HEK293 (cell line): Measurements from ENCODE around the gene SYCP2.

Source experiments
- CTCF ChIA-PET: fragments of 350-600 bp; formaldehyde crosslinking; extraction: SDS; loops from one replicate; lab custom pipeline; 2021; ENCODE audit warnings: antibody characterized with exemption; lab: Yijun Ruan, JAX
- POLR2A ChIA-PET: fragments of 300-600 bp; formaldehyde crosslinking; extraction: SDS; loops from one replicate; lab custom pipeline; 2020; ENCODE audit warnings: antibody characterized with exemption, inconsistent platforms; lab: Yijun Ruan, JAX
- H3K27ac ChIP-seq: fragments of 200-500 bp; sonication (Bioruptor generic); 2 replicates; pipeline ENCODE4 v1.5.1; 2014; ENCODE audit warnings: low read depth, low read length, control low read depth, inconsistent platforms; ENCODE audit errors: extremely low read depth
- H3K36me3 ChIP-seq, 2 experiments: fragments of 200-500 bp in 1 of 2; sonication (Bioruptor generic) in 1 of 2; 1 replicate in 1 of 2; 2 replicates in 1 of 2; pipeline ENCODE4 v1.5.1; 2014 to 2017; ENCODE audit warnings: inconsistent platforms in 2 of 2, low read length in 2 of 2; ENCODE audit not compliant: control insufficient read depth in 2 of 2, insufficient read depth in 1 of 2
- H3K4me1 ChIP-seq: fragments of 200-500 bp; sonication (Bioruptor generic); 2 replicates; pipeline ENCODE4 v1.5.1; 2014; ENCODE audit warnings: mild to moderate bottlenecking, low read length, inconsistent platforms; ENCODE audit not compliant: control insufficient read depth, insufficient read depth
- H3K4me3 ChIP-seq: 2 replicates; pipeline ENCODE4 v1.5.1; 2011; ENCODE audit warnings: low read depth, mild to moderate bottlenecking, control low read depth, low read length, moderate library complexity
- H3K9me3 ChIP-seq: fragments of 200-500 bp; sonication (Bioruptor generic); 2 replicates; pipeline ENCODE4 v1.5.1; 2014; ENCODE audit warnings: low read depth, low read length, inconsistent platforms; ENCODE audit not compliant: control insufficient read depth, insufficient read depth
- HOXA7 ChIP-seq: sonication (generic); formaldehyde crosslinking; IDR thresholded peaks from 2 replicates; pipeline ENCODE4 v1.8.1; 2022; ENCODE audit warnings: missing genetic modification reagents, borderline replicate concordance
- PATZ1 ChIP-seq: fragments of 450-650 bp; formaldehyde crosslinking; IDR thresholded peaks from 2 replicates; pipeline ENCODE4 v1.5.1; 2016; ENCODE audit warnings: missing biosample characterization, missing genetic modification characterization
- PRDM2 ChIP-seq: fragments of 450-650 bp; formaldehyde crosslinking; IDR thresholded peaks from 2 replicates; pipeline ENCODE4 v1.5.1; 2016; ENCODE audit warnings: missing biosample characterization, missing genetic modification characterization, borderline replicate concordance
- SALL2 ChIP-seq: fragments of 450-650 bp; formaldehyde crosslinking; IDR thresholded peaks from 2 replicates; pipeline ENCODE4 v1.5.0; 2017; ENCODE audit warnings: missing biosample characterization, mild to moderate bottlenecking, missing genetic modification characterization, borderline replicate concordance
- SETDB1 ChIP-seq: IDR thresholded peaks from one replicate; pipeline ENCODE4 v1.6.1; 2017; ENCODE audit warnings: mild to moderate bottlenecking, low read length, moderate library complexity, mixed read lengths; ENCODE audit not compliant: insufficient read length
- YY1 ChIP-seq: fragments of 450-650 bp; formaldehyde crosslinking; IDR thresholded peaks from 2 replicates; pipeline ENCODE4 v1.5.1; 2018; ENCODE audit warnings: missing biosample characterization, missing genetic modification characterization
- ZBTB17 ChIP-seq: fragments of 450-650 bp; formaldehyde crosslinking; IDR thresholded peaks from 2 replicates; pipeline ENCODE4 v1.5.1; 2016; ENCODE audit warnings: missing biosample characterization, missing genetic modification characterization
- ZNF132 ChIP-seq: fragments of 450-650 bp; formaldehyde crosslinking; IDR thresholded peaks from 2 replicates; pipeline ENCODE4 v1.5.1; 2017; ENCODE audit warnings: missing biosample characterization, missing genetic modification characterization, borderline replicate concordance
- ZNF157 ChIP-seq: fragments of 450-650 bp; formaldehyde crosslinking; IDR thresholded peaks from 2 replicates; pipeline ENCODE4 v1.5.1; 2016; ENCODE audit warnings: missing biosample characterization, missing genetic modification characterization
- ZNF16 ChIP-seq: fragments of 450-650 bp; formaldehyde crosslinking; IDR thresholded peaks from 2 replicates; pipeline ENCODE4 v1.5.1; 2016; ENCODE audit warnings: low read depth, missing biosample characterization, missing genetic modification characterization
- ZNF19 ChIP-seq: fragments of 450-650 bp; formaldehyde crosslinking; IDR thresholded peaks from 2 replicates; pipeline ENCODE4; 2016; ENCODE audit warnings: missing biosample characterization, missing genetic modification characterization, low read depth
- ZNF26 ChIP-seq: fragments of 450-650 bp; formaldehyde crosslinking; IDR thresholded peaks from 2 replicates; pipeline ENCODE4 v1.5.1; 2016; ENCODE audit warnings: missing biosample characterization, missing genetic modification characterization
- ZNF280D ChIP-seq: fragments of 450-650 bp; formaldehyde crosslinking; IDR thresholded peaks from 2 replicates; pipeline ENCODE4 v1.5.1; 2016; ENCODE audit warnings: missing biosample characterization, missing genetic modification characterization
- ZNF362 ChIP-seq: fragments of 450-650 bp; formaldehyde crosslinking; IDR thresholded peaks from 2 replicates; pipeline ENCODE4 v1.5.1; 2016; ENCODE audit warnings: missing biosample characterization, missing genetic modification characterization
- ZNF404 ChIP-seq: fragments of 450-650 bp; formaldehyde crosslinking; IDR thresholded peaks from 2 replicates; pipeline ENCODE4 v1.5.1; 2017; ENCODE audit warnings: missing biosample characterization, missing genetic modification characterization
- ZNF423 ChIP-seq: fragments of 450-650 bp; formaldehyde crosslinking; IDR thresholded peaks from 2 replicates; pipeline ENCODE4 v1.5.1; 2016; ENCODE audit warnings: missing biosample characterization, missing genetic modification characterization
- ZNF549 ChIP-seq: fragments of 450-650 bp; IDR thresholded peaks from 2 replicates; pipeline ENCODE4 v1.5.1; 2018; ENCODE audit warnings: missing biosample characterization, missing genetic modification characterization, mild to moderate bottlenecking, inconsistent platforms, moderate library complexity
- ZNF571 ChIP-seq: fragments of 450-650 bp; formaldehyde crosslinking; IDR thresholded peaks from 2 replicates; pipeline ENCODE4 v1.5.0; 2017; ENCODE audit warnings: missing biosample characterization, missing genetic modification characterization
- ZNF585B ChIP-seq: fragments of 450-650 bp; formaldehyde crosslinking; IDR thresholded peaks from 2 replicates; pipeline ENCODE4 v1.5.1; 2016; ENCODE audit warnings: missing biosample characterization, missing genetic modification characterization
- ZNF621 ChIP-seq: fragments of 450-650 bp; formaldehyde crosslinking; IDR thresholded peaks from 2 replicates; pipeline ENCODE4 v1.5.1; 2017; ENCODE audit warnings: missing biosample characterization, missing genetic modification characterization
- ZNF645 ChIP-seq: fragments of 450-650 bp; formaldehyde crosslinking; IDR thresholded peaks from 2 replicates; pipeline ENCODE4; 2016; ENCODE audit warnings: missing biosample characterization, missing genetic modification characterization
- ZNF785 ChIP-seq: fragments of 450-650 bp; formaldehyde crosslinking; IDR thresholded peaks from 2 replicates; pipeline ENCODE4 v1.5.1; 2016; ENCODE audit warnings: missing biosample characterization, missing genetic modification characterization

The SYCP2 gene

GRCh38 chr20:59873409-59873808 is 60.0 kb downstream of the SYCP2 start:
- no peak overlapping the region for H3K4me3 ChIP-seq
- H3K36me3 ChIP-seq, result no peaks in the 10 kb centered on the region
- no peak overlapping the region for H3K27ac ChIP-seq
- H3K4me1 ChIP-seq, result no peaks in the 10 kb centered on the region
- no peak for TF ChIP-seq ZNF157 (tag by site-specific recombination)
- TF ChIP-seq ZNF404 (tag by site-specific recombination), result no peak
- TF ChIP-seq ZNF785 (tag by site-specific recombination), result no peak
- no peak for TF ChIP-seq ZNF132
- no peak for TF ChIP-seq ZNF280D (tag by site-specific recombination)
- TF ChIP-seq ZNF571 (tag by site-specific recombination), result no peak
- no peak for TF ChIP-seq ZNF19 (tag by site-specific recombination)
- TF ChIP-seq ZNF26 (tag by site-specific recombination), result no peak
- TF ChIP-seq ZNF549 (tag by site-specific recombination), result no peak
- no peak for TF ChIP-seq SALL2 (tag by site-specific recombination)
- TF ChIP-seq ZBTB17, result no peak
- TF ChIP-seq HOXA7 (CRISPR knock-in tag), result no peak
- TF ChIP-seq YY1 (tag by site-specific recombination), result no peak
- no peak for TF ChIP-seq ZNF16 (tag by site-specific recombination)
- no peak for TF ChIP-seq ZNF585B (tag by site-specific recombination)
- no peak for TF ChIP-seq ZNF362
- no peaks in the 10 kb centered on the region for H3K9me3 ChIP-seq
- POLR2A ChIA-PET, result no interaction called here
- CTCF ChIA-PET, result interaction anchor here (2.8 kb wide), 1 partner anchor 24 kb away, joined by 15 read pairs; no protein-coding TSS in a partner anchor

GRCh38 chr20:59871096-59871495 is 62.3 kb downstream of the SYCP2 start:
- Histone ChIP-seq H3K4me1 (no peaks in the 10 kb centered on the region), H3K27ac (no peak overlapping the region), H3K36me3 (no peaks in the 10 kb centered on the region), H3K4me3 (no peak overlapping the region), H3K9me3 (no peaks in the 10 kb centered on the region)
- CTCF ChIA-PET, result no interaction called here
- POLR2A ChIA-PET, result no interaction called here
- no peak for TF ChIP-seq PRDM2 (tag by site-specific recombination)
- no peak for TF ChIP-seq ZNF645 (tag by site-specific recombination)
- no peak for TF ChIP-seq ZNF423 (tag by site-specific recombination)
- no peak for TF ChIP-seq ZNF621
- TF ChIP-seq SETDB1, result no peak
- TF ChIP-seq PATZ1 (tag by site-specific recombination), result no peak
